Gastroesophageal sphincter (tissue), 4 donors: ENCODE measurements around the gene SNCG. TPM values are rescaled to one million over a fixed set of nuclear protein-coding genes. Genes with fewer than 3 reads are reported as not detected.
A peak's percentile ranks its signal among the peaks of the same experiment; 100 is the strongest.

Experiments
- ATAC-seq: fragments of 150-250 bp; one replicate; pipeline ENCODE4 v1.9.1; 2016; ENCODE audit warnings: mild to moderate bottlenecking, moderate library complexity
- H3K27ac ChIP-seq, 4 donors: fragments of 200-600 bp; sonication (generic) in 3 of 4; 1 replicate in 3 of 4; 2 replicates in 1 of 4; pipeline ENCODE4 v1.5.1; 2016 to 2019
- H3K27me3 ChIP-seq: fragments of 200-600 bp; sonication (generic); one replicate; pipeline ENCODE4 v1.5.1; 2019
- H3K36me3 ChIP-seq, 2 donors: fragments of 200-600 bp; sonication (generic); one replicate each; pipeline ENCODE4 v1.5.1; 2019; ENCODE audit warnings: control low read depth in 1 of 2
- H3K4me1 ChIP-seq, 3 donors: fragments of 200-600 bp; sonication (generic); 1 replicate in 2 of 3; 2 replicates in 1 of 3; pipeline ENCODE4 v1.5.1; 2016 to 2019; ENCODE audit warnings: control low read depth in 2 of 3
- H3K4me3 ChIP-seq, 2 donors: fragments of 200-600 bp; sonication (generic); one replicate each; pipeline ENCODE4 v1.5.1; 2019; ENCODE audit warnings: mild to moderate bottlenecking in 1 of 2, moderate library complexity in 1 of 2
- H3K9me3 ChIP-seq, 3 donors: fragments of 200-600 bp; sonication (generic); one replicate each; pipeline ENCODE4 v1.5.1; 2017 to 2019; ENCODE audit warnings: control low read depth in 2 of 3
- EP300 ChIP-seq: sonication (generic); formaldehyde crosslinking; IDR thresholded peaks from one replicate; pipeline ENCODE4 v1.6.1; 2017; ENCODE audit warnings: antibody characterized with exemption, mild to moderate bottlenecking
- POLR2A ChIP-seq, 2 donors: fragments of 450-650 bp; IDR thresholded peaks; one replicate each; pipeline ENCODE4 v1.6.1; 2017; ENCODE audit warnings: antibody characterized with exemption in 2 of 2, mild to moderate bottlenecking in 2 of 2, moderate library complexity in 1 of 2
- POLR2AphosphoS5 ChIP-seq: sonication (generic); formaldehyde crosslinking; IDR thresholded peaks from one replicate; pipeline ENCODE4 v1.6.1; 2017; ENCODE audit warnings: antibody characterized with exemption
- WGBS, 2 donors: methylation state at CpG; one replicate each; pipeline ENCODE4 v1.1.5; 2018; ENCODE audit warnings: low coverage in 1 of 2; 5-methylcytosine and 5-hydroxymethylcytosine counted together
- total RNA-seq, 4 donors: library from RNA; depleted of rRNA; stranded (reverse); fragments of >200 nt; gene quantifications; one replicate each; pipeline ENCODE4 v1.1.0, GENCODE V29; 2016
- TF ChIP-seq, protein P1 (sequence below), 4 experiments: fragments of 200-600 bp in 2 of 4; fragments of 450-650 bp in 2 of 4; sonication (generic) in 1 of 4; IDR thresholded peaks; one replicate each; pipeline ENCODE4 v1.5.1; 2017 to 2019; ENCODE audit warnings: antibody characterized with exemption in 4 of 4, mild to moderate bottlenecking in 2 of 4, moderate library complexity in 2 of 4

SNCG gene
- total RNA-seq, 4 donors from 2014 or later: 12.8 to 102 (median 33.7) TPM

DNA sequence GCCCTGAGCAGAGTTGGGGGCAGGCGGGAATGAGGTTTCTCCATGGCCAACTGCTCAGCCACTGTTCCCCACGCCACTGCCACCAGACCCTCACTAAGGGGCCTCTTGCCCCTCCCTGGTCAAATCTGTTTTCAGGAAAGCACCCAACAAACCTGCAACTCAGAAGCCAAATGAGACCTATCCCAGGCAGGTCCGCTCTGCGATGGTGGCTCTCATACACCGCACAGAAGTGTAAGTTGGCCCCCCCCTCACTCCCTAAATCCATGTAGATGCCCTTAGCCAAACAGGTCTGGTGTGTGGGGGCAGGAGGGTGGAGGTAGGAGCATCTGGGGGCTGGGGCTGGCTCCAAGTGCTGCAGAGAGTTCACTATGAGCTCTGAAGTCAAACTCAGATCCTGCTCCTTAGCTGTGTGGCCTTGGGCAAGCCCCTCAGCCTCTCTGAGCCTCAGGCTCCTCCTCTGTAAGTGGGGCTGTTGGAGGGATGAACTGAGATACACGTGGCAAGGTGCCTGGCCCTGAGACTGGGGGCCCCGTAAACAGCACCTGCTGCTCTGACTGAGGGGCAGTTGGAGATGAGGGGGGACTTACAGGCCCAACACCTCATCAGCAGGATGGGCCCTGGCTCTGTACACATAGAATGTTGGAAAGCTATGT lies 2.1 kb upstream of the SNCG start:
- ATAC-seq: no peak
- Histone ChIP-seq H3K9me3 (no peaks in the 10 kb centered on the region), H3K4me1 (peaks cover 0 to 84% (median 32%) of the 10 kb centered on the region in 3 donors), H3K27me3 (no peaks in the 10 kb centered on the region), H3K27ac (peak overlapping the region in 3 of 4 donors; percentile 79 to 84 (median 80)), H3K36me3 (no peaks in the 10 kb centered on the region), H3K4me3 (peak overlapping the region in 1 of 2 donors; percentile 44)
- no peak for TF ChIP-seq POLR2AphosphoS5
- no peak for TF ChIP-seq POLR2A (IDR thresholded peaks at IDR 0.05)
- no peak for TF ChIP-seq EP300
- TF ChIP-seq, protein P1, sequence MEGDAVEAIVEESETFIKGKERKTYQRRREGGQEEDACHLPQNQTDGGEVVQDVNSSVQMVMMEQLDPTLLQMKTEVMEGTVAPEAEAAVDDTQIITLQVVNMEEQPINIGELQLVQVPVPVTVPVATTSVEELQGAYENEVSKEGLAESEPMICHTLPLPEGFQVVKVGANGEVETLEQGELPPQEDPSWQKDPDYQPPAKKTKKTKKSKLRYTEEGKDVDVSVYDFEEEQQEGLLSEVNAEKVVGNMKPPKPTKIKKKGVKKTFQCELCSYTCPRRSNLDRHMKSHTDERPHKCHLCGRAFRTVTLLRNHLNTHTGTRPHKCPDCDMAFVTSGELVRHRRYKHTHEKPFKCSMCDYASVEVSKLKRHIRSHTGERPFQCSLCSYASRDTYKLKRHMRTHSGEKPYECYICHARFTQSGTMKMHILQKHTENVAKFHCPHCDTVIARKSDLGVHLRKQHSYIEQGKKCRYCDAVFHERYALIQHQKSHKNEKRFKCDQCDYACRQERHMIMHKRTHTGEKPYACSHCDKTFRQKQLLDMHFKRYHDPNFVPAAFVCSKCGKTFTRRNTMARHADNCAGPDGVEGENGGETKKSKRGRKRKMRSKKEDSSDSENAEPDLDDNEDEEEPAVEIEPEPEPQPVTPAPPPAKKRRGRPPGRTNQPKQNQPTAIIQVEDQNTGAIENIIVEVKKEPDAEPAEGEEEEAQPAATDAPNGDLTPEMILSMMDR (IDR thresholded peaks at IDR 0.05): no peak
- WGBS, 2 donors: 30% methylated on average over 2 of the region's 7 CpGs; no CpG with 5 or more reads in 1 of the 2 donors

DNA sequence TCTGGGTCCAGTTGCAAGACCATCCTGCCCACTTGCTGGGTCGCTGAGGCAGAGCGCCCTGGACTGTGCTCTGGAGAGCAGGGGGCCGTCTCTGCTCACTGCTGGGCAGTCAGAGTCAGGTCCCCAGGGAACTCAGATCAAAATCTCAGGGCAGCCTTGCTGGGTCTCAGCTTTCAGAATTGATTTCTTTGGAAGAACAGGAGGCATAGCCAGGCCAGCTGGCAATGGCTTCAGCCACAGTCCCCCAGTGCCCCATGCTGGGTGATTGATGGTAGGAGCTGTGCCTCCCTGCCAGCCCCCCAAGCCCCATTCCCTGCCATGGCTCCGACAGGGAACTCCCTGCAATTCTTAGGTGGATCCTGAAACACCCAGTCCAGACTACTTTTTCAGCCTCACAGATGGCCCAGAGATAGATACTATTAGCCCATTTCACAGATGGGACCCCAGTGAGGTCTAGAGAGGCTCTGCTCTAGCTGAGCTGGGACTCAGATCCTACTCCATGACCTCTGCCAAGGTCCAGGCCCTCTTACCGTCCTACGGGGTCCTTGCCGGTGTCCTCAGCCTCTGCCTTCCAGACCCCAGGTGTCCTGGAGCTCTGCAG lies 1.5 kb upstream of the SNCG start:
- H3K4me1 ChIP-seq: peaks cover 0 to 84% (median 32%) of the 10 kb centered on the region in 3 donors

DNA sequence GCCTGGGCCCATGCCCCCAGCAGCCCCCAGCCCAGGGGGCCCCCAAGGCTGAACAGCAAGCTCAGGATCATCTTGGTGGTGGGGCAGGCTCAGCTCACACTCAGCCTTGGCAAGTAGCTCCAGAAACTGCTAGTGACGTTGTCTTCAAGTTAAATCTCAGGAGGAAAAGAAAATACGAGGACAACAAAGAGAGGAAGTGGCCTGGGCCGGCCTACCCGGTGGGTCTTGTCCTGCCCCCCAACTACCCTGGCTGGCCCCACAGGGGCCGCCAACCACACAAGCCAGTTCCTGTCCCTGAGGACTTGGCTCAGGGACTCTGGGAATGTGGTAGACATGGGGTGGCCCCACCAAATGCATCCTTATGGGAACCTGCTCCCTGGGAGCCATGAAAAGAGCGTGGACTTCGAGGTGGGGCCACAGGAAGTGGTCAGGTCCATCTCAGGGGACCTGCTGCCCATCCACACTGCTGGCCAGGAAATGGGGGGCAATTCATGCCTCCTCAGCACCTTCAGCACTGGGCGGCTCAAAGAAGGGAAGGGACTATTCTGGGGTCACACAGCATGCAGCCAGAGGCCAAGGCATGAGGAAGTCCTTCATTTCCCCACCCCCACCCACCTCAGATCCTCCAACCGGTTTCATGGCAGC lies 806 bp upstream of the SNCG start, which contains the start of gene MMRN2:
Gene MMRN2, minus strand, starts transcription at position 145 of the 645 bp plus-strand sequence. Its CDS starts 74 bp downstream, at position 71.
- Histone ChIP-seq H3K4me1 (peaks cover 0 to 84% (median 32%) of the 10 kb centered on the region in 3 donors), H3K9me3 (no peaks in the 10 kb centered on the region), H3K4me3 (peak within 1 kb of the TSS in 1 of 2 donors; percentile 44), H3K27me3 (no peaks in the 10 kb centered on the region), H3K27ac (peak within 1 kb of the TSS in 3 of 4 donors; percentile 79 to 84 (median 80)), H3K36me3 (no peaks in the 10 kb centered on the region)
- no peak for TF ChIP-seq EP300
- peak in 1 of 2 donors; percentile 22 for TF ChIP-seq POLR2A (IDR thresholded peaks at IDR 0.05)
- no peak for TF ChIP-seq POLR2AphosphoS5
- TF ChIP-seq, protein P1 (IDR thresholded peaks at IDR 0.05): no peak
- ATAC-seq: no peak
- WGBS, 2 donors: 33 to 80% methylated on average over 1 to 2 of the region's 9 CpGs

More for the DNA sequence above, 1.5 kb upstream of the SNCG start:
- Histone ChIP-seq H3K27me3 (no peaks in the 10 kb centered on the region), H3K4me3 (peak overlapping the region in 1 of 2 donors; percentile 44), H3K9me3 (no peaks in the 10 kb centered on the region), H3K27ac (peak overlapping the region in 3 of 4 donors; percentile 79 to 84 (median 80)), H3K36me3 (no peaks in the 10 kb centered on the region)
- TF ChIP-seq POLR2AphosphoS5: no peak
- TF ChIP-seq, protein P1 (IDR thresholded peaks at IDR 0.05): no peak
- no peak for TF ChIP-seq EP300
- TF ChIP-seq POLR2A (IDR thresholded peaks at IDR 0.05): no peak
- no CpG with 5 or more reads among the region's 7 CpGs for WGBS, 2 donors
- no peak for ATAC-seq

DNA sequence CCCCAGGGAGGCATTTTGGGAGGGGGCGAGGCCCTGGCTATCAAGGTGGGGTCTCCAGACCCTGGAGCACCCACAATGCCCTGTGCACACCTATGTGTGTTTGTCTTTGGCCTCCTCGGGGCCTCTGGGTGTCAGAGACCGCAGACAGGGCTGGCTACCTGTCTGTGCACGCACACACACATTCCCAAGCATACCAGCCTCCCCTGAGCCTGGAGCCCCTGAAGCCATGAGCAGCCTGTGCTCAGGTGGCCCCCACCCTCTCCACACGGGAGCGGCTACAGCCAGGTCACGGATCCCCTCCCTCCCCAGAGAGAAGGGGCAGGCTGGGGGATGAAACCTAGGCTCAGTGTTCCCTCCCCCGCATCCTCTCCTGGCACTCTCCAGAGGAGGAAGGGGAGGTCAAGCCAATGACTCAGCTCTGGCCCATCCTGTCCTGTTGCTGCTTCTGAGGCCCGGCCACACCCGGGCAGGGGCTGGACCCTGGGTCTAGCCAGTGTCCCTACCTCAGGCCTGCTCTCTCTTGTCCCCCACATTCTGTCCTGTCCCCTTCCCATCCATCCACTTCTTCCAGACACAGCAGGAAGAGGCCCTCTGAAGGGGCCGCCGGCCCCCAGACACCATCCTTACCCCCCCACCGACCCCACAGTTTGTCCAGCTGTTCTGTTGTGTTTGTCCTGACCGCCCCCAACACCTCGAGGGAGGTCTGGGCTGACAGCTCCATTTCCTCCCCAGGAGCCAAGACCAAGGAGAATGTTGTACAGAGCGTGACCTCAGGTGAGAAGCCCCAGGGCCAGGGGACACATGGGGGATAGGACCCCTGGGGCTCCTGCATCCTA lies 720 bp downstream of the SNCG start:
- Histone ChIP-seq H3K36me3 (no peaks in the 10 kb centered on the region), H3K27me3 (no peaks in the 10 kb centered on the region), H3K4me3 (peak overlapping the region in 1 of 2 donors; percentile 44), H3K9me3 (no peaks in the 10 kb centered on the region), H3K27ac (peak overlapping the region in 3 of 4 donors; percentile 79 to 84 (median 80)), H3K4me1 (peaks cover 0 to 71% (median 25%) of the 10 kb centered on the region in 3 donors)
- ATAC-seq: peak; percentile 56
- 17% methylated on average over 1 of the region's 16 CpGs; no CpG with 5 or more reads in 1 of the 2 donors for WGBS, 2 donors
- TF ChIP-seq EP300: no peak
- TF ChIP-seq, protein P1 (IDR thresholded peaks at IDR 0.05): no peak
- TF ChIP-seq POLR2AphosphoS5: peak; percentile 59
- TF ChIP-seq POLR2A (IDR thresholded peaks at IDR 0.05): no peak
